HG03066 (cell line): ENCODE results near the gene BCAM.
"Not testable (repeated sequence)": the region's sequence is repeated elsewhere in the genome, so short reads cannot be mapped to it uniquely, and the experiment has no call there.

Experiments
- ATAC-seq: cut with Tn5 transposase; IDR thresholded peaks from one replicate; pipeline ENCODE4 v1.9.1; 2021; ENCODE audit warnings: low read depth; ENCODE audit not compliant: unreplicated experiment

Gene BCAM

DNA sequence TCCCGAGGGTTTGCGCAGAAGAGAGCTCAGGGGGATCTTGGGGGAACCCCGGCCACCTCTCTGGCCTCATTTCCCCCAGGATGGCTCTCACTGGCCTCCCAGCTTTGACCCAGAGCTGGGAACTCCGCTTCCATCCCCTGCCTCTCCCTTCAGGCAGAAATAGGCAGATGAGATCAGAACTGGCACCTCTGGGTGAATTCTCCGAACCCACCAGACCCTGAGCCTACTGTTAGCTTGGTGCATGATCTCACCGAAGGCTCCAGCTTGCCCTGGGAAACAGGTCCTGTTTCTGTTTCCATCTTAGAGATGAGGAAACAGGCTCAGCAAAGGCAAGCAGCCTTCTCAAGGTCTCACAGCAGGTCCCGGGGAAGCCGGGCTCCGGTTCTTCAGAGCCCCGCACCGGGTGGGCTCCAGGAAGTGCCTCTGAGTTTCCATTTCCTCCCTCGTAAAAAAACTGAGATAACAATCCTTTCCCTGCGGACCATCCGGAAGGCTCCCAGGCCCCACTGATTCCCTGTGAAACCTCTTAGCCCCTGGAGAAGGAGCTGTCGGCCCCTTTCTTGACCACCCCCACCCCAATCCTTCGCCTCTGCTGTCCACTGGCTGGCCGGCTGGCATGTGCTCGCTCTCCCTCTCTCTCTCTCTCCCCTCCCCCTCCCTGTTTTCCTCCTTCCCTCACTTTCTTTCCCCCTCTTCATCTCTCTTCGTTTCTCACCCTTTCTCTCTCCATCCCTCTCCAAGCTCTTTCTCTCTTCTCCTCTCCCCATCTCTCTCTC lies 39.3 kb downstream of the BCAM start:
- no peak for ATAC-seq

- ATAC-seq, result no peak
Observed at GRCh38 chr19:44848812-44849447, 40.0 kb downstream of the BCAM start.

- ATAC-seq, result no peak
Observed at GRCh38 chr19:44850641-44851109, 41.8 kb downstream of the BCAM start.

GRCh38 chr19:44851427-44851826 lies 42.5 kb downstream of the BCAM start:
- ATAC-seq, result no peak

- ATAC-seq, result no peak
Observed at GRCh38 chr19:44855606-44856005, 46.7 kb downstream of the BCAM start.

DNA sequence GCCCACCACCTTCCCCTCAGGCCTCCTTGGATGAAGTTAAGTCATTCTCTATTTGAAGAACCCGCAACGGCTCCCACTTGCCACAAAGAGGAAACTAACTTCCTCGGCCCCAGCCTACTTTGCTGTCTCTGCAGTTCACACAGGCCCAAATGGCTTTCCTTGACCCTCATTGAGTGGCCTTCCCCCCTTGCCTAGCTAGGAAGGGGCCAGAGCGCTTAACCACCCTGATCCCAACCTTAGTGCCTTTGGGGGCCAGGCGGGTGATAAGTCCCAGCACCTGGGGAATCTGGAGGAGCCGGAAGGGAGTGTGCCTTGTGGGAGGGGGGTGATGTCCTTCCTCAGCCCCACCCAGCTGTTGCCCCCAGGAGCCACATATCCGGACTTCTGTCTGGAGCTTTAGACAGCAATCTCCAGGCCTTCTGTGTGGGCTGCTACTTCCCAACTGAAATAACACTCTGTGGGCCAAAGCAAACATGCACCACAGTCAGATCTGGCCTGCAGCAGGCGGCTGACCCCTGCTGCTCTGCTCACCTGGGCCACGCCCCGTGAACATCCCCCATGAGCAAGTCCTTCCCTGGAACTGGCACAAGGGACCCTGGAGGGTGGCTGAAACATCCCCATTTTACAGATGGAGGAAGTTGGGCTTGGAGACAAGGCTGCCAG lies 47.6 kb downstream of the BCAM start:
- ATAC-seq, result no peak

DNA sequence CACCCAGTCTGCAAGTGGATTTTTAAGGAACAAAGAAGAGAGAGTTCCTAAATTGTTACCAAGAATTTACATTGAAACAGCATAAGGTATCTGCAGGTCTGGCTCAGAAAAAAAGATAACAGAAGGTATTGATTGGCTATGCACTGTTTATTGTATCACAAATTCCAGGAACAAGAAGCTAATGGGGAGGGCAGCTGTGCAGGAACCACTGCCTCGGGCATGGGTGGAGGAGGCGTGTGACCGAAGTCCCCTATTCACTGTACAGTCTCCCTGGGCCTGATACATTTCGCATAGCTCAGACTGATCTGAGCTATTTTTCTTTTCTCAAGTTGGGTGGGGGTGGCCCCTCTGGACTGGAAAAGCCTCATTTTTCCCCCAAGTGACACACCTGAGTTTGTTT lies 48.9 kb downstream of the BCAM start:
- no peak for ATAC-seq

- not testable (repeated sequence) for ATAC-seq
Observed at GRCh38 chr19:44861576-44861975, 52.7 kb downstream of the BCAM start.

DNA sequence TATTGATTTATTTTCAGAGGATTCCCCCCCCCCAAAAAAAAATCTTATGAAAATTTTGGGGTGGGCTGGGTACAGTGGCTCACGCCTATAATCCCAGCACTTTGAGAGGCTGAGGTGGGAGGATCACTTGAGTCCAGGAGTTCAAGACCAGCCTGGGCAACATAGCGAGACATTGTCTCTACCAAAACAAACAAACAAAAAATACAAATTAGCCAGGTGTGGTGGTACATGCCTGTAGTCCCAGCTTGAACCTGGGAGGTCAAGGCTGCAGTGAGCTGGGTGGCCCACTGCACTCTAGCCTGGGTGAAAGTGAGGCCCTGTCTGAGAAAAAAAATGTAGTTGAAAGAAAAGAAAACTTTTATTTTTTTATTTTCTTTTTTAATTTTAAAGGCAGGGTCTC lies 55.1 kb downstream of the BCAM start:
- ATAC-seq, result no peak

GRCh38 chr19:44865196-44865767 lies 56.4 kb downstream of the BCAM start:
- ATAC-seq, result no peak

DNA sequence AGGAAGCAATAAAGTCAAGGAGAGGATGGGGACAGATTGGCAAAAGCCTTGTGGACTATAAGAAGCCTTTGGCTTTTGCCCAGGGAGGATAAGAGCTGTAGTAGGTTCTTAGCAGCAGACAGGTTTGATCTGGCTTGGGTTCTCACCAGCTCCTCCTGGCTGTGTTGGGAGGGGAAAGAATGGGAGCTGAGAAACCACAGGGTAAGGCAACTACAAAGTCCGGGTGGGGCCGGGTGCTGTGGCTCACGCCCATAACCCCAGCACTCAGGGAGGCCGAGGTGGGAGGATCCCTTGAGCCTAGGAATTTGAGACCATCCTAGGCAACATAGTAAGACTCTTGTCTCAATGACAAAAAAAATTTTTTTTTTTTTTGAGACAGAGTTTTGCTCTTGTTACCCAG lies 57.8 kb downstream of the BCAM start:
- ATAC-seq, result no peak

- ATAC-seq, result no peak
Observed at GRCh38 chr19:44867578-44867977, 58.7 kb downstream of the BCAM start.

- ATAC-seq, result no peak
Observed at GRCh38 chr19:44869733-44870470, 61.0 kb downstream of the BCAM start.
